HCT116 (cell line): ENCODE results near the gene SMIM35. TPM values are rescaled to one million over a fixed set of nuclear protein-coding genes. Genes with fewer than 3 reads are reported as not detected.

ENCODE experiments used
- ATAC-seq: fragments of 200-7000 bp; cut with Tn5 transposase; 2 replicates; pipeline ENCODE4 v1.9.1; 2020; ENCODE audit warnings: mild to moderate bottlenecking, moderate library complexity
- BruUV-seq: library from RNA; stranded (reverse); fragments of 400-500 nt; replicated peaks from 2 replicates; lab custom pipeline; 2021; lab: Mats Ljungman, UMichigan
- CTCF ChIA-PET: fragments of 300-600 bp; sonication (Branson Sonifier 250); formaldehyde crosslinking; loops from one replicate; lab custom pipeline; 2021; ENCODE audit warnings: antibody characterized with exemption; lab: Charles Lee
- POLR2A ChIA-PET: fragments of 300-600, 350-600 bp; sonication (Branson Sonifier 250); formaldehyde crosslinking; loops from one replicate; lab custom pipeline; 2021; ENCODE audit warnings: antibody characterized with exemption; lab: Charles Lee
- RAD21 ChIA-PET, 2 experiments: fragments of 300-600 bp; sonication (Branson Sonifier 250); formaldehyde crosslinking; loops; one replicate each; lab custom pipeline; 2023; ENCODE audit warnings: low total read pairs in 2 of 2; ENCODE audit not compliant: uncharacterized antibody in 2 of 2, unreplicated experiment in 2 of 2, low non-redundant PET in 1 of 2; lab: Charles Lee
- DNase-seq: peaks from one replicate; pipeline ENCODE4 v3.0.0-alpha.2; 2010; ENCODE audit warnings: low read depth, low spot score
- H2AFZ ChIP-seq: fragments of 200-600 bp; shearing (Covaris generic), sonication (generic); 2 replicates; pipeline ENCODE4 v1.6.1; 2017; ENCODE audit warnings: low read depth, mixed run types, mixed read lengths, antibody characterized with exemption, low read length; ENCODE audit not compliant: poor library complexity, severe bottlenecking
- H3K27ac ChIP-seq: 2 replicates; pipeline ENCODE4 v1.5.1; 2012; ENCODE audit warnings: low read depth, low read length
- H3K27me3 ChIP-seq: fragments of 200-600 bp; sonication (generic); 2 replicates; pipeline ENCODE4 v1.6.1; 2016; ENCODE audit warnings: mixed run types, low read length, mixed read lengths; ENCODE audit not compliant: insufficient read depth
- H3K36me3 ChIP-seq, 2 experiments: fragments of 200-500 bp in 1 of 2; fragments of 200-600 bp in 1 of 2; sonication (Bioruptor generic) in 1 of 2; sonication (generic) in 1 of 2; 2 replicates each; pipeline versions ENCODE4 v1.5.1 to v1.6.1; 2014 to 2016; ENCODE audit warnings: low read length in 2 of 2, inconsistent platforms in 1 of 2, mixed read lengths in 1 of 2, mixed run types in 1 of 2; ENCODE audit not compliant: insufficient read depth in 2 of 2, control insufficient read depth in 1 of 2
- H3K4me1 ChIP-seq, 2 experiments: fragments of 200-600 bp in 1 of 2; sonication (generic) in 1 of 2; 2 replicates each; pipeline versions ENCODE4 v1.5.1 to v1.6.1; 2012 to 2017; ENCODE audit warnings: low read length in 2 of 2, inconsistent platforms in 1 of 2, mild to moderate bottlenecking in 1 of 2, mixed read lengths in 1 of 2, mixed run types in 1 of 2, moderate library complexity in 1 of 2; ENCODE audit not compliant: insufficient read depth in 2 of 2, control insufficient read depth in 1 of 2
- H3K4me2 ChIP-seq: fragments of 200-600 bp; sonication (generic); 2 replicates; pipeline ENCODE4 v1.6.1; 2017; ENCODE audit warnings: mixed run types, low read length, mixed read lengths
- H3K4me3 ChIP-seq, 2 experiments: fragments of 200-600 bp in 1 of 2; sonication (generic) in 1 of 2; replicated peaks in 1 of 2; 2 replicates each; pipeline ENCODE4 v1.5.1; 2011 to 2016; ENCODE audit warnings: low read length in 2 of 2, control low read depth in 1 of 2, low read depth in 1 of 2, mild to moderate bottlenecking in 1 of 2, mixed read lengths in 1 of 2, mixed run types in 1 of 2
- H3K79me2 ChIP-seq: fragments of 200-600 bp; sonication (generic); 2 replicates; pipeline ENCODE4 v1.6.1; 2017; ENCODE audit warnings: mild to moderate bottlenecking, mixed run types, low read length, moderate library complexity, mixed read lengths; ENCODE audit not compliant: insufficient read depth
- H3K9ac ChIP-seq: fragments of 200-600 bp; sonication (generic); 2 replicates; pipeline ENCODE4 v1.6.1; 2016; ENCODE audit warnings: low read length, mixed read lengths
- H3K9me2 ChIP-seq: fragments of 200-600 bp; sonication (generic), shearing (Covaris generic); 2 replicates; pipeline ENCODE4 v1.6.1; 2017; ENCODE audit warnings: mixed run types, mild to moderate bottlenecking, moderate library complexity; ENCODE audit not compliant: insufficient read depth
- H3K9me3 ChIP-seq, 2 experiments: fragments of 200-500 bp in 1 of 2; fragments of 200-600 bp in 1 of 2; sonication (Bioruptor generic) in 1 of 2; sonication (generic) in 1 of 2; 2 replicates each; pipeline ENCODE4 v1.6.1; 2014 to 2017; ENCODE audit warnings: low read length in 2 of 2, mixed read lengths in 2 of 2, inconsistent platforms in 1 of 2, low read depth in 1 of 2, mild to moderate bottlenecking in 1 of 2, mixed run types in 1 of 2, moderate library complexity in 1 of 2; ENCODE audit not compliant: control insufficient read depth in 1 of 2, insufficient read depth in 1 of 2
- H4K20me1 ChIP-seq: fragments of 200-600 bp; sonication (generic), shearing (Covaris generic); 2 replicates; pipeline ENCODE4 v1.6.1; 2017; ENCODE audit warnings: mixed run types, mild to moderate bottlenecking, moderate library complexity; ENCODE audit not compliant: insufficient read depth
- ELF1 ChIP-seq: IDR thresholded peaks from 2 replicates; pipeline ENCODE4 v1.6.1; 2012; ENCODE audit warnings: low read depth, borderline replicate concordance
- FOSL1 ChIP-seq: IDR thresholded peaks from 2 replicates; pipeline ENCODE4 v1.6.1; 2012; ENCODE audit warnings: low read depth
- MAX ChIP-seq: IDR thresholded peaks from 2 replicates; pipeline ENCODE4 v1.6.1; 2012
- POLR2A ChIP-seq: IDR thresholded peaks from 2 replicates; pipeline ENCODE4 v1.7.0; 2011; ENCODE audit warnings: borderline replicate concordance; ENCODE audit not compliant: insufficient read depth, insufficient read length; ENCODE audit errors: extremely low read depth
- RAD21 ChIP-seq: IDR thresholded peaks from 2 replicates; pipeline ENCODE4 v1.6.1; 2012; ENCODE audit warnings: low read depth, mild to moderate bottlenecking
- SRF ChIP-seq: IDR thresholded peaks from 2 replicates; pipeline ENCODE4 v1.6.1; 2012; ENCODE audit warnings: low read depth
- TCF7L2 ChIP-seq: IDR thresholded peaks from 2 replicates; pipeline ENCODE4 v1.7.0; 2011; ENCODE audit warnings: borderline replicate concordance, inconsistent platforms; ENCODE audit not compliant: insufficient read depth, insufficient read length; ENCODE audit errors: extremely low read depth
- ZBTB33 ChIP-seq: IDR thresholded peaks from 2 replicates; pipeline ENCODE4 v1.6.1; 2011; ENCODE audit warnings: mild to moderate bottlenecking, low read length, moderate library complexity; ENCODE audit not compliant: insufficient replicate concordance; ENCODE audit errors: extremely low read depth
- ZFX ChIP-seq: fragments of 450-650 bp; IDR thresholded peaks from 2 replicates; pipeline ENCODE4 v1.6.1; 2017
- ZNF274 ChIP-seq: fragments of 200-500 bp; sonication (Bioruptor generic); IDR thresholded peaks from 2 replicates; pipeline ENCODE4 v1.6.1; 2014; ENCODE audit warnings: mild to moderate bottlenecking, low read depth, low read length, inconsistent platforms
- intact Hi-C: fragments of 100-400 bp; cut with micrococcal nuclease; formaldehyde crosslinking; loops from 2 replicates; pipeline ENCODE4 v1.10.0; 2022
- total RNA-seq: library from RNA; stranded (reverse); gene quantifications from one replicate; pipeline ENCODE4 v1.2.1, GENCODE V29; 2021; ENCODE audit not compliant: unreplicated experiment
- TF ChIP-seq, protein P1 (sequence below), 3 experiments: fragments of 200-600 bp in 1 of 3; sonication (generic) in 1 of 3; IDR thresholded peaks in 2 of 3; conservative IDR thresholded peaks in 1 of 3; 2 replicates each; pipeline ENCODE4 v1.5.1; 2012 to 2017; ENCODE audit warnings: low read depth in 2 of 3, low read length in 2 of 3, antibody characterized with exemption in 1 of 3, borderline replicate concordance in 1 of 3, control low read depth in 1 of 3, mild to moderate bottlenecking in 1 of 3, mixed read lengths in 1 of 3, mixed run types in 1 of 3, moderate library complexity in 1 of 3; ENCODE audit not compliant: insufficient read depth in 1 of 3

SMIM35 gene
- total RNA-seq, 1 experiment from 2014 or later = not detected

DNA sequence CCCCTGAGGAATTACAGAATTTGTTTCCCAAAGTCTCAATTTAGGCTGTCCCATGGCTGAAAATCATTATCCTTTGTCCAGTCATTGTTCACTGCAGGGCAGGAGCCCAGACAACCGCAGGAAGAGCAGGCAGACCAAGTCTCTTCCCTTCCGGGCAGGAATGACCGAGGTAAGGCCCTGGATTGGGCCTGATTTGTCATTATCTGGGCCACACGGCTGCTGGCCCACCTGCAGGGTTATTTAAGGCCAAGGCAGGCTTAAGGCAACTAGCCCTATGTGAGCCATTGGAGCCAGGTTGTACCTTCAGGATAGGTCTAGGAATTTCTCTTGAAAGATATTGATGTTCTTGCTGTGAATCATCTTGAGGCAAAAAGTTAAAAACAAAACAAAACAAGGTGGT lies 110.3 kb downstream of the SMIM35 start:
- BruUV-seq = no TSS peak
- Histone ChIP-seq H3K79me2 (no peaks in the 10 kb centered on the region), H3K36me3 (no peaks in the 10 kb centered on the region), H3K4me3 (no peak overlapping the region), H3K27me3 (0 out of 2 replicates have a peak, but pooled peaks cover 5% of the 10 kb centered on the region), H3K9me2 (no peaks in the 10 kb centered on the region)
- ATAC-seq (no peak), DNase-seq (no peak)
- ChIA-PET RAD21 (no interaction called here), CTCF (no interaction called here)
- intact Hi-C loops = no loop called here
- no peak for TF ChIP-seq RAD21
- TF ChIP-seq, protein P1, sequence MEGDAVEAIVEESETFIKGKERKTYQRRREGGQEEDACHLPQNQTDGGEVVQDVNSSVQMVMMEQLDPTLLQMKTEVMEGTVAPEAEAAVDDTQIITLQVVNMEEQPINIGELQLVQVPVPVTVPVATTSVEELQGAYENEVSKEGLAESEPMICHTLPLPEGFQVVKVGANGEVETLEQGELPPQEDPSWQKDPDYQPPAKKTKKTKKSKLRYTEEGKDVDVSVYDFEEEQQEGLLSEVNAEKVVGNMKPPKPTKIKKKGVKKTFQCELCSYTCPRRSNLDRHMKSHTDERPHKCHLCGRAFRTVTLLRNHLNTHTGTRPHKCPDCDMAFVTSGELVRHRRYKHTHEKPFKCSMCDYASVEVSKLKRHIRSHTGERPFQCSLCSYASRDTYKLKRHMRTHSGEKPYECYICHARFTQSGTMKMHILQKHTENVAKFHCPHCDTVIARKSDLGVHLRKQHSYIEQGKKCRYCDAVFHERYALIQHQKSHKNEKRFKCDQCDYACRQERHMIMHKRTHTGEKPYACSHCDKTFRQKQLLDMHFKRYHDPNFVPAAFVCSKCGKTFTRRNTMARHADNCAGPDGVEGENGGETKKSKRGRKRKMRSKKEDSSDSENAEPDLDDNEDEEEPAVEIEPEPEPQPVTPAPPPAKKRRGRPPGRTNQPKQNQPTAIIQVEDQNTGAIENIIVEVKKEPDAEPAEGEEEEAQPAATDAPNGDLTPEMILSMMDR (IDR thresholded peaks at IDR 0.05 in 2 of 3, conservative IDR thresholded peaks at IDR 0.05 in 1 of 3; ENCODE audit: borderline replicate concordance in 1 of 3, insufficient read depth in 1 of 3, low read depth in 2 of 3, low read length in 2 of 3) = no peak
- TF ChIP-seq, all 23 proteins: peak for 0
- Histone ChIP-seq H3K27ac (no peak overlapping the region), H3K4me1 (no peaks in the 10 kb centered on the region), H4K20me1 (no peaks in the 10 kb centered on the region), H2AFZ (no peak overlapping the region), H3K9ac (no peak overlapping the region), H3K9me3 (no peaks in the 10 kb centered on the region), H3K4me2 (no peak overlapping the region)
- POLR2A ChIA-PET = interaction anchor here (1.0 kb wide), 1 partner anchor 10 kb away, joined by 3 read pairs; the partner anchor contains the start of gene IL10RA

GRCh38 chr11:117973503-117973860 lies 113.3 kb downstream of the SMIM35 start:
- Histone ChIP-seq H3K27me3 (no peaks in the 10 kb centered on the region), H3K27ac (no peak overlapping the region)
- no TSS peak for BruUV-seq

More at GRCh38 chr11:117973503-117973860, 113.3 kb downstream of the SMIM35 start:
- CTCF ChIA-PET = no interaction called here
- intact Hi-C loops = no loop called here
- Histone ChIP-seq H3K9me2 (no peaks in the 10 kb centered on the region), H4K20me1 (no peaks in the 10 kb centered on the region), H3K4me2 (no peak overlapping the region), H3K4me1 (peaks cover 0 to 5% of the 10 kb centered on the region in 2 experiments; a peak in 1 of 4 replicates), H2AFZ (no peak overlapping the region), H3K79me2 (no peaks in the 10 kb centered on the region), H3K9ac (no peak overlapping the region), H3K36me3 (no peaks in the 10 kb centered on the region), H3K9me3 (no peaks in the 10 kb centered on the region), H3K4me3 (no peak overlapping the region)
- TF ChIP-seq FOSL1 = no peak
- TF ChIP-seq MAX = no peak
- TF ChIP-seq POLR2A = no peak
- no peak for TF ChIP-seq ZNF274
- no peak for TF ChIP-seq SRF
- no peak for TF ChIP-seq ELF1
- TF ChIP-seq TCF7L2 = no peak
- no peak for TF ChIP-seq ZFX
- TF ChIP-seq ZBTB33 = no peak
- DNase-seq (no peak), ATAC-seq (no peak)
- RAD21 ChIA-PET = no interaction called here
- POLR2A ChIA-PET = no interaction called here
